Testis (tissue), 3 donors: ENCODE measurements around the gene CALR. TPM values are rescaled to one million over a fixed set of nuclear protein-coding genes. Genes with fewer than 3 reads are reported as not detected.
"Not testable (repeated sequence)": the region's sequence is repeated elsewhere in the genome, so short reads cannot be mapped to it uniquely, and the experiment has no call there.

Experiments
- DNase-seq: peaks from one replicate; pipeline ENCODE4 v3.0.0-alpha.2; 2019
- H3K27ac ChIP-seq, 2 donors: fragments of 200-600 bp; sonication (generic); one replicate each; pipeline ENCODE4 v1.5.1; 2019
- H3K27me3 ChIP-seq: fragments of 200-600 bp; sonication (generic); one replicate; pipeline ENCODE4 v1.5.1; 2019
- H3K36me3 ChIP-seq: fragments of 200-600 bp; sonication (generic); one replicate; pipeline ENCODE4 v1.5.1; 2017; ENCODE audit warnings: low read depth; ENCODE audit errors: missing control alignments
- H3K4me1 ChIP-seq: fragments of 200-600 bp; sonication (generic); one replicate; pipeline ENCODE4 v1.5.1; 2019
- H3K4me3 ChIP-seq, 2 donors: fragments of 200-600 bp; sonication (generic); one replicate each; pipeline ENCODE4 v1.5.1; 2017 to 2019
- H3K9me3 ChIP-seq: fragments of 200-600 bp; sonication (generic); one replicate; pipeline ENCODE4 v1.5.1; 2017
- POLR2A ChIP-seq: fragments of 450-650 bp; IDR thresholded peaks from one replicate; pipeline ENCODE4 v1.6.1; 2017; ENCODE audit warnings: antibody characterized with exemption, mild to moderate bottlenecking, moderate library complexity
- WGBS, 2 donors: methylation state at CpG; one replicate each; pipeline ENCODE4 v1.1.5; 2018; 5-methylcytosine and 5-hydroxymethylcytosine counted together
- intact Hi-C: fragments of 100-400 bp; cut with DNase I; formaldehyde crosslinking; loops from one replicate; pipeline ENCODE4 v1.15.1; 2023; ENCODE audit warnings: low total_unique reads
- polyA plus RNA-seq: library from polyadenylated mRNA; stranded (reverse); fragments of 350-450 nt; fragmentation: Illumina TruSeq; extraction: RNeasy Lipid Tissue Mini Kit (QIAGEN cat#74804); gene quantifications from one replicate; pipeline ENCODE4 v1.2.3, GENCODE V29; 2014; ENCODE audit warnings: low read depth, low replicate concordance; ENCODE audit not compliant: insufficient read depth
- total RNA-seq, 2 donors: library from RNA; depleted of rRNA; stranded (reverse); fragments of >200 nt; gene quantifications; one replicate each; pipeline ENCODE4 v1.2.3, GENCODE V29; 2016
- TF ChIP-seq, protein P1 (sequence below), 3 experiments: fragments of 450-650 bp in 2 of 3; fragments of 200-600 bp in 1 of 3; sonication (generic) in 1 of 3; IDR thresholded peaks; one replicate each; pipeline ENCODE4 v1.5.1; 2016 to 2019; ENCODE audit warnings: antibody characterized with exemption in 3 of 3, mild to moderate bottlenecking in 2 of 3, moderate library complexity in 1 of 3

The CALR gene
- total and polyA plus RNA-seq, 3 donors from 2014 or later, result 389 to 538 (median 467) TPM

- intact Hi-C loops, result no loop called here
- H3K9me3 ChIP-seq, result no peaks in the 10 kb centered on the region
- H3K27me3 ChIP-seq, result no peaks in the 10 kb centered on the region
- H3K4me1 ChIP-seq, result peaks cover 8% of the 10 kb centered on the region
- no peaks in the 10 kb centered on the region for H3K36me3 ChIP-seq
- WGBS, 2 donors, result 74% methylated on average over 7 of the region's 7 CpGs
- no peak overlapping the region for H3K4me3 ChIP-seq
- TF ChIP-seq POLR2A, result no peak
- TF ChIP-seq, protein P1, sequence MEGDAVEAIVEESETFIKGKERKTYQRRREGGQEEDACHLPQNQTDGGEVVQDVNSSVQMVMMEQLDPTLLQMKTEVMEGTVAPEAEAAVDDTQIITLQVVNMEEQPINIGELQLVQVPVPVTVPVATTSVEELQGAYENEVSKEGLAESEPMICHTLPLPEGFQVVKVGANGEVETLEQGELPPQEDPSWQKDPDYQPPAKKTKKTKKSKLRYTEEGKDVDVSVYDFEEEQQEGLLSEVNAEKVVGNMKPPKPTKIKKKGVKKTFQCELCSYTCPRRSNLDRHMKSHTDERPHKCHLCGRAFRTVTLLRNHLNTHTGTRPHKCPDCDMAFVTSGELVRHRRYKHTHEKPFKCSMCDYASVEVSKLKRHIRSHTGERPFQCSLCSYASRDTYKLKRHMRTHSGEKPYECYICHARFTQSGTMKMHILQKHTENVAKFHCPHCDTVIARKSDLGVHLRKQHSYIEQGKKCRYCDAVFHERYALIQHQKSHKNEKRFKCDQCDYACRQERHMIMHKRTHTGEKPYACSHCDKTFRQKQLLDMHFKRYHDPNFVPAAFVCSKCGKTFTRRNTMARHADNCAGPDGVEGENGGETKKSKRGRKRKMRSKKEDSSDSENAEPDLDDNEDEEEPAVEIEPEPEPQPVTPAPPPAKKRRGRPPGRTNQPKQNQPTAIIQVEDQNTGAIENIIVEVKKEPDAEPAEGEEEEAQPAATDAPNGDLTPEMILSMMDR (IDR thresholded peaks at IDR 0.05), result no peak
- H3K27ac ChIP-seq, result no peak overlapping the region
- DNase-seq, result no peak
Measured at GRCh38 chr19:12970070-12970820, 31.8 kb downstream of the CALR start.

DNA sequence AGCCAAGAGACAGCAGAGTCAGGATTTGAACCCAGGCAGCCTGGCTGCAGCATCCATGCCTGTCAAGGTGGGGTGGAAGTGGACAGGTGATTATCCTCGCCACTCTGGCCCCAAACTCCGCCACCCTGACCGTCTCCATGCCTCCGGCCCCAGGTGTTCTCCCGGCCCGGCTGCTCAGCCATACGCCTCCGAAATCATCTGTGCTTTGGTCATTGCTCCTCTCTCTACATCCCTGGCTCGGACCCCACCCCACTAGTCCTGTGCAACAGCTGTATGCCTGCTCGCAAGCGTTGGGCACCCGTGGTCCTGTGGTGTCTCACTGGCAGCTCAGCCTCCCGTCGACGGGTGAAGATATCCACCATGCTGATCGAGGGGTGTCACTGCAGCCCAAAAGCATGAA lies 34.8 kb downstream of the CALR start:
- H3K4me3 ChIP-seq, result no peak overlapping the region
- intact Hi-C loops, result no loop called here

GRCh38 chr19:12974301-12975220 lies 36.2 kb downstream of the CALR start:
- no peaks in the 10 kb centered on the region for H3K9me3 ChIP-seq
- H3K27ac ChIP-seq, result no peak overlapping the region
- peaks cover 3% of the 10 kb centered on the region for H3K4me1 ChIP-seq
- TF ChIP-seq, protein P1 (IDR thresholded peaks at IDR 0.05), result no peak
- TF ChIP-seq POLR2A, result no peak
- H3K27me3 ChIP-seq, result no peaks in the 10 kb centered on the region
- intact Hi-C loops, result no loop called here
- H3K36me3 ChIP-seq, result no peaks in the 10 kb centered on the region
- no peak for DNase-seq
- no peak overlapping the region for H3K4me3 ChIP-seq
- 57 to 62% methylated on average over 5 to 19 of the region's 19 CpGs for WGBS, 2 donors

More for the DNA sequence above, 34.8 kb downstream of the CALR start:
- H3K9me3 ChIP-seq, result no peaks in the 10 kb centered on the region
- TF ChIP-seq, protein P1 (IDR thresholded peaks at IDR 0.05), result no peak
- TF ChIP-seq POLR2A, result no peak
- H3K27ac ChIP-seq, result no peak overlapping the region
- 90 to 98% methylated on average over 10 to 16 of the region's 16 CpGs for WGBS, 2 donors
- H3K4me1 ChIP-seq, result peaks cover 5% of the 10 kb centered on the region
- no peak for DNase-seq
- no peaks in the 10 kb centered on the region for H3K27me3 ChIP-seq
- H3K36me3 ChIP-seq, result no peaks in the 10 kb centered on the region

GRCh38 chr19:12975221-12975741 lies 36.9 kb downstream of the CALR start:
- WGBS, 2 donors, result 60 to 68% methylated on average over 1 to 17 of the region's 17 CpGs
- DNase-seq, result no peak
- Histone ChIP-seq H3K9me3 (no peaks in the 10 kb centered on the region), H3K4me3 (no peak overlapping the region), H3K27me3 (no peaks in the 10 kb centered on the region), H3K27ac (no peak overlapping the region), H3K36me3 (no peaks in the 10 kb centered on the region), H3K4me1 (no peaks in the 10 kb centered on the region)
- intact Hi-C loops, result no loop called here
- TF ChIP-seq, protein P1 (IDR thresholded peaks at IDR 0.05), result no peak
- TF ChIP-seq POLR2A, result no peak

DNA sequence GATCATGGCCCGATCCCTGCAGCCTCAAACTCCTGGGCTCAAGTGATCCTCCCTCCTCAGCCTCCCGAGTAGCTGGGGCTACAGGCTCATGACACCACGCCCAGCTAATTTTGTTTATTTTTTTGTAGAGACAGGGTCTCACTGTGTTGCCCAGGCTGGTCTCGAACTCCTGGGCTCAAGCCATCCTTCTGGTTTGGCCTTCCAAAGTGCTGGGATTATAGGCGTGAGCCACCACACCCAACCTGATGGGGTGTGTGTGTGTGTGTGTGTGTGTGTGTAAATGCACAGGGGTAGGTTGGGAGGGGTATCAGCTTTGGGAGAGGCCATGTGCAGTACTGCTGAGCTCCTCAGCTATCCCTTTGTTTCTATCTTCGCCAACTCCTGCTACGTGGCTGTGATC lies 37.7 kb downstream of the CALR start:
- DNase-seq, H3K27ac ChIP-seq, H3K9me3 ChIP-seq, H3K36me3 ChIP-seq, intact Hi-C loops, H3K4me1 ChIP-seq, H3K27me3 ChIP-seq, H3K4me3 ChIP-seq: not testable (repeated sequence)
- 84 to 90% methylated on average over 7 of the region's 7 CpGs for WGBS, 2 donors
